Activated CD8-positive, alpha-beta T cell treated with anti-CD3 and anti-CD28 coated beads for 36 hours (primary cell): ENCODE results near the gene PEF1. TPM values are rescaled to one million over a fixed set of nuclear protein-coding genes. Genes with fewer than 3 reads are reported as not detected.

Experiments used
- ATAC-seq: fragments of 200-7000 bp; cut with Tn5 transposase; one replicate; pipeline ENCODE4 v1.10.0; 2021; ENCODE audit warnings: mild to moderate bottlenecking, moderate library complexity
- CTCF ChIA-PET: fragments of 350-600 bp; sonication (Branson Sonifier 250); formaldehyde crosslinking; loops from one replicate; lab custom pipeline; 2021; ENCODE audit warnings: antibody characterized with exemption; lab: Charles Lee
- POLR2A ChIA-PET: fragments of 350-600 bp; sonication (Branson Sonifier 250); formaldehyde crosslinking; loops from one replicate; lab custom pipeline; 2021; ENCODE audit warnings: antibody characterized with exemption; lab: Charles Lee
- DNase-seq: peaks from one replicate; pipeline ENCODE4 v3.0.0-alpha.2; 2020
- H3K27ac Mint-ChIP-seq: one replicate; pipeline ENCODE4 v1.8.0; 2021; ENCODE audit warnings: mild to moderate bottlenecking, mixed read lengths
- H3K27me3 Mint-ChIP-seq: one replicate; pipeline ENCODE4 v1.8.0; 2021; ENCODE audit warnings: mixed read lengths
- H3K36me3 Mint-ChIP-seq: one replicate; pipeline ENCODE4 v1.8.0; 2021; ENCODE audit warnings: low read depth, mixed read lengths
- H3K4me1 Mint-ChIP-seq: one replicate; pipeline ENCODE4 v1.8.0; 2021; ENCODE audit warnings: low read depth, mixed read lengths
- H3K4me3 Mint-ChIP-seq: one replicate; pipeline ENCODE4 v1.8.0; 2021; ENCODE audit warnings: mild to moderate bottlenecking, moderate library complexity, mixed read lengths
- H3K9me3 Mint-ChIP-seq: one replicate; pipeline ENCODE4 v1.8.0; 2021; ENCODE audit warnings: mixed read lengths
- intact Hi-C: fragments of 100-400 bp; cut with micrococcal nuclease; formaldehyde crosslinking; loops from one replicate; pipeline ENCODE4 v1.10.0; 2022
- total RNA-seq, 2 experiments: library from RNA; stranded (reverse); gene quantifications; one replicate each; pipeline ENCODE4 v1.2.3, GENCODE V29; 2021
- TF ChIP-seq, protein P1 (sequence below): fragments of 200-600 bp; IDR thresholded peaks from one replicate; pipeline ENCODE4 v1.8.0; 2022; ENCODE audit warnings: antibody characterized with exemption, mild to moderate bottlenecking

PEF1 gene
- total RNA-seq, 2 experiments from 2014 or later = 58.1 to 61.9 TPM

DNA sequence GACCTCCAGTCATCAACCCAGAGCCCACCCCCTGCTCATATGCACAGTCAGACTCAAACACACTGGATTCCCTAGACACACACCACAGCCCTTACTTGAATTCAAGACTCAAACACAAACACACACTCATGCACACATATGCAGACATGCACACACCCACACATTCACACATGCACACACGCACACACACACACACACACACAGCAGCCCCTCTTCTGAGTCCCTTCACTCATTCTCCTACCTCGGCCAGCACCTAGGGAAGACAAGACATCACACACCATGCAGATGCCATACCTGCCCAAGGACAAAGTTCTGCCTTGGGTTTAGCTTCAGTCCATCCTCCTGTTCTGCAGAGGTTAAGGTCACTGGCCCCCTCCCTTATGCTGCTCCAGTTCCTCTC is 28.7 kb downstream of the PEF1 start:
- H3K4me1 Mint-ChIP-seq = peaks cover 2% of the 10 kb centered on the region
- H3K27ac Mint-ChIP-seq = no peak overlapping the region
- CTCF ChIA-PET = no interaction called here
- H3K4me3 Mint-ChIP-seq = no peak overlapping the region
- H3K36me3 Mint-ChIP-seq = no peaks in the 10 kb centered on the region
- peaks cover 26% of the 10 kb centered on the region for H3K27me3 Mint-ChIP-seq
- intact Hi-C loops = loop anchor here (5.0 kb wide), 1 partner anchor 54 kb away; no protein-coding TSS in a partner anchor
- DNase-seq (no peak), ATAC-seq (no peak)
- POLR2A ChIA-PET = interaction anchor here (1.4 kb wide), 1 partner anchor 29 kb away, joined by 6 read pairs; the partner anchor contains the start of gene PEF1
- TF ChIP-seq, protein P1, sequence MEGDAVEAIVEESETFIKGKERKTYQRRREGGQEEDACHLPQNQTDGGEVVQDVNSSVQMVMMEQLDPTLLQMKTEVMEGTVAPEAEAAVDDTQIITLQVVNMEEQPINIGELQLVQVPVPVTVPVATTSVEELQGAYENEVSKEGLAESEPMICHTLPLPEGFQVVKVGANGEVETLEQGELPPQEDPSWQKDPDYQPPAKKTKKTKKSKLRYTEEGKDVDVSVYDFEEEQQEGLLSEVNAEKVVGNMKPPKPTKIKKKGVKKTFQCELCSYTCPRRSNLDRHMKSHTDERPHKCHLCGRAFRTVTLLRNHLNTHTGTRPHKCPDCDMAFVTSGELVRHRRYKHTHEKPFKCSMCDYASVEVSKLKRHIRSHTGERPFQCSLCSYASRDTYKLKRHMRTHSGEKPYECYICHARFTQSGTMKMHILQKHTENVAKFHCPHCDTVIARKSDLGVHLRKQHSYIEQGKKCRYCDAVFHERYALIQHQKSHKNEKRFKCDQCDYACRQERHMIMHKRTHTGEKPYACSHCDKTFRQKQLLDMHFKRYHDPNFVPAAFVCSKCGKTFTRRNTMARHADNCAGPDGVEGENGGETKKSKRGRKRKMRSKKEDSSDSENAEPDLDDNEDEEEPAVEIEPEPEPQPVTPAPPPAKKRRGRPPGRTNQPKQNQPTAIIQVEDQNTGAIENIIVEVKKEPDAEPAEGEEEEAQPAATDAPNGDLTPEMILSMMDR = no peak
- no peaks in the 10 kb centered on the region for H3K9me3 Mint-ChIP-seq

DNA sequence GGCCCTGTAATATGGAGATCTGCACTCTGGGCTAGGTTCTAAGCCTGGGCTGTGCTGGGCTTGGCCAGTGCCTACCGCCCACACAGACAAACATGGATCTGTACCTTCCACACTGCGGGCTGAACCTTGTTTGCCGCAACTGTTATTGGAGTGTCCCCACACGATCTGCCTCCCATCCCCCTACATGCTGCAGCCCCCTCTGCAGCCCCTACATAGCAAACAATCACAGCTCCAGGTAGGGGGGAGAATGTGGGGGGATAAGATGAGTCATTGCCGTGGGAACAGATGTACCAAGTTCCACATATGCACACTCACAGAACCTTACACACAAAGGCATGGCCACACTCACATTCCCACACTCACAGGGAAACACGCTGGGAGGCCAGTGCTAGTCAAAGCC is 29.3 kb downstream of the PEF1 start:
- no peak for ATAC-seq
- intact Hi-C loops = loop anchor here (5.0 kb wide), 1 partner anchor 53 kb away; no protein-coding TSS in a partner anchor
- Mint-ChIP-seq H3K27ac (no peak overlapping the region), H3K36me3 (no peaks in the 10 kb centered on the region), H3K4me3 (no peak overlapping the region), H3K27me3 (peaks cover 28% of the 10 kb centered on the region), H3K4me1 (peaks cover 2% of the 10 kb centered on the region), H3K9me3 (no peaks in the 10 kb centered on the region)
- TF ChIP-seq, protein P1 = no peak
- ChIA-PET POLR2A (interaction anchor here (0.6 kb wide), 1 partner anchor 17 kb away, joined by 5 read pairs; no protein-coding TSS in a partner anchor), CTCF (no interaction called here)
- DNase-seq = no peak

DNA sequence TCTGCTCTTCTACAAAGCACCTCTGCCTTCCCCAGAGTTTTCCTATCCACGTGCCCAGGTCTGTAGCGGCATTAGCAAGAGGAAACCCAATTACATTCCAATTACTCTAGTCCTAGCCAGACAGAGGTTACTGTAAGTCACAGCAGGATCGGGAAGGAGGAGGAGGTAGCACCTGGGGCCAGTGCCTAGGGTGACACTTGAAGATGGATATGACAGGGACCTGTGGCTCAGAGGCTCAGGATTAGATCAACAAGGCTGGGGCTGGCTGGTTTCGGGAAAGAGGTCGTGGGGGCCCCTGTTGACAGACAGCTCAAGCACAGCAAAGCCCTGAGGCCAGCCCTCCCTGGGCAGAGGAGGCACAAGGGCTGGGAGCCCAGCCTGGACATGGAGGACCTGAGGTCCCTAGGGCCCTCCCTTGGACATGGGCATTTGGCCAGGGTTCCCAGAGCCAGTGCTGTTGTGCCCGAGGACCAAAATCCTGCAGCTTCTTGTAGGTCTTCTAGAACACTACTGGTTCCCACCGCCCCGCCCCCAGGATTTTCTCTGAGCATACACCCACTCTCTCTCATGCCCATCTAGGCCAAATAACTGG is 30.2 kb downstream of the PEF1 start:
- ChIA-PET CTCF (interaction anchor here (1.4 kb wide), 1 partner anchor 21 kb away, joined by 4 read pairs; no protein-coding TSS in a partner anchor), POLR2A (no interaction called here)
- no peak for ATAC-seq
- intact Hi-C loops = loop anchor here (5.0 kb wide), 1 partner anchor 52 kb away; no protein-coding TSS in a partner anchor
- Mint-ChIP-seq H3K36me3 (no peaks in the 10 kb centered on the region), H3K27me3 (peaks cover 30% of the 10 kb centered on the region), H3K4me1 (peaks cover 2% of the 10 kb centered on the region), H3K4me3 (no peak overlapping the region), H3K27ac (no peak overlapping the region), H3K9me3 (no peaks in the 10 kb centered on the region)
- DNase-seq = no peak
- TF ChIP-seq, protein P1 = no peak

DNA sequence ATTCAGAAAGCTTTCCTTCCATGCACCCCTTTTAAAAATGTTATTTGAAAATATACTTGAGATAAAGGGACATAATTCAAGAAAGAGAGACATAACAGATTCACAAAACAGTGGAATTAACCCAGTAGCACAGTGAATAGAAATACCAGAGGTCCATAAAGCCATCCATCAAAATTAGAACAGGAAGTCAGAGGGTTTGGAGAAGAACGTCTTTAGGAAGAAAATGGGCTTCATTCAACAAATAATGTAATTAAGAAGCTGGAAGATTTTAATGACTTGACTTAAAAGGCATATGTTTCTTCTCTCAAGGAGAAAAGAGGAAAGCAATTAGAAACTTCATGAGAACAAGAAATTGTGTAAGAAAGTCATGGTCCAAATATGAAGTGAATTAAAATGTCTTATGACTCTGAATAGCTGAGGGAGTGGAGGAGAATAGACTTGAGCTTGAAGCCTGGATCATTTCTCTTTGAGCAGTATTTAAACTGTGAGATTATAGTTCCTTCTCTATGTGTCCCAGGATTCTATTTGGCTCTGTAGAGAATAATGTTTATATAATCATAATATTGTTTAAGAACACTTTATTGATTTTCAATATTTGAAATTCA is 35.1 kb downstream of the PEF1 start:
- TF ChIP-seq, protein P1 = no peak
- ChIA-PET POLR2A (no interaction called here), CTCF (interaction anchor here (1.0 to 2.0 kb wide), 6 partner anchors 9 to 44 kb away, joined by 3 to 8 read pairs (median 4); no protein-coding TSS in a partner anchor)
- Mint-ChIP-seq H3K4me1 (peaks cover 11% of the 10 kb centered on the region), H3K27me3 (peaks cover 9% of the 10 kb centered on the region), H3K36me3 (no peaks in the 10 kb centered on the region), H3K9me3 (no peaks in the 10 kb centered on the region), H3K4me3 (no peak overlapping the region), H3K27ac (no peak overlapping the region)
- DNase-seq = no peak
- ATAC-seq = no peak
- intact Hi-C loops = no loop called here

DNA sequence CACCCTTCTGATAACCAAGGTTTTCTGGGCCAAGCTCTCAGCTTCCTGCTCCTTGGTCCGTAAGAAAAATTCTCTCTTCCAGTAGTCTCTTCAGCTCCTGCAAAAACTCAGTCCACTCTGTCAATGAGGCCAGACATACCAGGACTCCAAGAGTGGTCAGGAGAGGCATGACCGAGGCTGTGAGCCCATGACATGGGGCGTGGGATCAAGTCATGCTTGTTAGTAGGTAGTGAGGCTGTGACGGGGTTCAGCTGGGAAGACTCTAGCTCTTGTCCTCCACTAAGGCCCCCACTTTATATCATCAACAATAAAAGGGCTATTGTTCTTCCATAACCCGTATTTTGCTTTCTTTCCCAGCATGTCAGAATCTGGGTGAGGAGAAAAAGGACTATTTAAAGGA is 37.3 kb downstream of the PEF1 start:
- Mint-ChIP-seq H3K4me1 (peaks cover 11% of the 10 kb centered on the region), H3K9me3 (no peaks in the 10 kb centered on the region), H3K27ac (no peak overlapping the region), H3K36me3 (no peaks in the 10 kb centered on the region), H3K4me3 (no peak overlapping the region), H3K27me3 (peaks cover 5% of the 10 kb centered on the region)
- ATAC-seq (no peak), DNase-seq (no peak)
- ChIA-PET POLR2A (no interaction called here), CTCF (interaction anchor here (1.4 kb wide), 1 partner anchor 58 kb away, joined by 3 read pairs; no protein-coding TSS in a partner anchor)
- TF ChIP-seq, protein P1 = no peak
- intact Hi-C loops = no loop called here
